ENCODE data around the gene COQ3.

The COQ3 gene

GRCh38 chr6:99354983-99355382, 39.0 kb downstream of the COQ3 start:
- Histone ChIP-seq H3K9me3 (ENCODE audit: insufficient read depth, low read length) (no peaks in the 10 kb centered on the region), H3K79me2 (ENCODE audit: low read length) (no peaks in the 10 kb centered on the region), H3K4me1 (ENCODE audit: low read length) (no peaks in the 10 kb centered on the region), H3K4me2 (ENCODE audit: low read length) (no peak overlapping the region), H3K9ac (ENCODE audit: low read length) (no peak overlapping the region), H3K4me3 (ENCODE audit: low read length) (no peak overlapping the region), H3K27me3 (ENCODE audit: low read depth, low read length) (peaks cover 11% of the 10 kb centered on the region; the same call in 1 of the 2 replicates), H3K27ac (ENCODE audit: low read length) (no peak overlapping the region), H4K20me1 (ENCODE audit: insufficient read depth, low read length) (no peaks in the 10 kb centered on the region), H3K36me3 (replicated peaks; ENCODE audit: low read depth, low read length) (no peaks in the 10 kb centered on the region), H2AFZ (ENCODE audit: low read depth, low read length) (no peak overlapping the region)
- TF ChIP-seq EZH2phosphoT487 (IDR thresholded peaks at IDR 0.05; ENCODE audit: low read depth) (no peak), CTCF (IDR thresholded peaks at IDR 0.05; ENCODE audit: low read depth, low read length) (no peak)

GRCh38 chr6:99353126-99353525, 40.9 kb downstream of the COQ3 start:
- H3K36me3 ChIP-seq (replicated peaks; ENCODE audit: low read depth, low read length): no peaks in the 10 kb centered on the region
- no peaks in the 10 kb centered on the region for H4K20me1 ChIP-seq (ENCODE audit: insufficient read depth, low read length)
- H3K4me2 ChIP-seq (ENCODE audit: low read length): no peak overlapping the region
- no peaks in the 10 kb centered on the region for H3K9me3 ChIP-seq (ENCODE audit: insufficient read depth, low read length)
- TF ChIP-seq CTCF (IDR thresholded peaks at IDR 0.05; ENCODE audit: low read depth, low read length) (no peak), EZH2phosphoT487 (IDR thresholded peaks at IDR 0.05; ENCODE audit: low read depth) (no peak)
- no peak overlapping the region for H3K27ac ChIP-seq (ENCODE audit: low read length)
- no peak overlapping the region for H3K9ac ChIP-seq (ENCODE audit: low read length)
- no peaks in the 10 kb centered on the region for H3K79me2 ChIP-seq (ENCODE audit: low read length)
- no peaks in the 10 kb centered on the region; the same call in 1 of the 2 replicates for H3K4me1 ChIP-seq (ENCODE audit: low read length)
- H2AFZ ChIP-seq (ENCODE audit: low read depth, low read length): no peak overlapping the region
- no peak overlapping the region for H3K4me3 ChIP-seq (ENCODE audit: low read length)
- peaks cover 11% of the 10 kb centered on the region; the same call in 1 of the 2 replicates for H3K27me3 ChIP-seq (ENCODE audit: low read depth, low read length)

GRCh38 chr6:99350573-99350972, 43.4 kb downstream of the COQ3 start:
- H3K9ac ChIP-seq (ENCODE audit: low read length): 0 out of 2 replicates have a peak overlapping the region, but pooled peaks have one; percentile 59

More at GRCh38 chr6:99350573-99350972, 43.4 kb downstream of the COQ3 start:
- no peaks in the 10 kb centered on the region for H3K36me3 ChIP-seq (replicated peaks; ENCODE audit: low read depth, low read length)
- no peak for TF ChIP-seq CTCF (IDR thresholded peaks at IDR 0.05; ENCODE audit: low read depth, low read length)
- no peak for TF ChIP-seq EZH2phosphoT487 (IDR thresholded peaks at IDR 0.05; ENCODE audit: low read depth)
- no peaks in the 10 kb centered on the region for H3K79me2 ChIP-seq (ENCODE audit: low read length)
- no peaks in the 10 kb centered on the region for H4K20me1 ChIP-seq (ENCODE audit: insufficient read depth, low read length)
- peak overlapping the region; percentile 75 for H3K4me2 ChIP-seq (ENCODE audit: low read length)
- H2AFZ ChIP-seq (ENCODE audit: low read depth, low read length): no peak overlapping the region
- H3K27ac ChIP-seq (ENCODE audit: low read length): no peak overlapping the region
- peak overlapping the region; percentile 82; the same call in 1 of the 2 replicates for H3K4me3 ChIP-seq (ENCODE audit: low read length)
- no peaks in the 10 kb centered on the region; the same call in 1 of the 2 replicates for H3K4me1 ChIP-seq (ENCODE audit: low read length)
- peaks cover 5% of the 10 kb centered on the region; the same call in 1 of the 2 replicates for H3K27me3 ChIP-seq (ENCODE audit: low read depth, low read length)
- no peaks in the 10 kb centered on the region for H3K9me3 ChIP-seq (ENCODE audit: insufficient read depth, low read length)
